GM18907 (cell line): Measurements from ENCODE around the gene SNRPB2.

ENCODE experiments used
- ATAC-seq: cut with Tn5 transposase; IDR thresholded peaks from one replicate; pipeline ENCODE4 v1.9.1; 2021; ENCODE audit warnings: mild to moderate bottlenecking, moderate library complexity; ENCODE audit not compliant: unreplicated experiment

The SNRPB2 gene

GRCh38 chr20:16729565-16730460 lies at the start of gene SNRPB2:
Gene SNRPB2 (plus strand): TSS chr20:16730026. CDS start chr20:16731703, 1,677 bp downstream.
- peak; percentile 99 for ATAC-seq

DNA sequence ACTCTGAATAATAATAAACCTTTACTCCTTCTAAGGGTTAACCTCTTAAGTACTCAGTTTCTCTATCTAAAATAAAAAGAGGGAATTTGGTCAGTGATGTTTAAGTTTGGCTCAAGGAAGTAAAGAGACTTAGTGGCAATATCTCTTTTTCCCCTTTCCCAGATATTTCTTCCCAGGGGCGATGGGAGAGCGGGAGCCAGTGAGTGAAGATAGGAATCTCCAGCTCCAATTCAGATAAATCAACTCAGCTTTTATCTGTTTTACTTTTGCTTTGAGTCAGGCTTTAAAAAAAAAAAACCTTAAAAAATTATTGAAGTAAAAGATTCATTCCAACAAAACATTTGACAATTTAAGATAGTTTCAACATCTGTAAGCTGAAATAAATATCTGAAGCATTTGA lies 45.4 kb upstream of the SNRPB2 start:
- no peak for ATAC-seq

DNA sequence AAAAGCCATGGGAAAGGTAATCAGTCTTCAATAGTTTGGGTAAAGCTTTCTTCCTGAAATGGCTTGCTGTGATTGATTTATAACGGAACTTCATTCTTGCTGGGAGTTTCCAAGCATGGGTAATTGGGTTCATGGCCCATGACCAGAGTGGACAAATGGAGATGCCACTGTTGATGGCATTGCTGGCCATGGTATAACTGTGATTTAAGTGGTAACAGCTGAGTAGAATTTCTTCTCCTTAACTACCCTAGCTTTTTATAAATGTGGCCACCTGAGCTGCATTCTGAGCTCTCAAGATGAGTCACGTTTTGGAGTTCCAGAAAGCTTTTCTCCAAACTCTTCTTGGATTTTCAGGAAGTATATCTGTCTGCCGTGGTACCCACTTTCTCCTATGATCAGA lies 39.9 kb upstream of the SNRPB2 start:
- no peak for ATAC-seq

GRCh38 chr20:16691381-16691780 lies 38.4 kb upstream of the SNRPB2 start:
- no peak for ATAC-seq

DNA sequence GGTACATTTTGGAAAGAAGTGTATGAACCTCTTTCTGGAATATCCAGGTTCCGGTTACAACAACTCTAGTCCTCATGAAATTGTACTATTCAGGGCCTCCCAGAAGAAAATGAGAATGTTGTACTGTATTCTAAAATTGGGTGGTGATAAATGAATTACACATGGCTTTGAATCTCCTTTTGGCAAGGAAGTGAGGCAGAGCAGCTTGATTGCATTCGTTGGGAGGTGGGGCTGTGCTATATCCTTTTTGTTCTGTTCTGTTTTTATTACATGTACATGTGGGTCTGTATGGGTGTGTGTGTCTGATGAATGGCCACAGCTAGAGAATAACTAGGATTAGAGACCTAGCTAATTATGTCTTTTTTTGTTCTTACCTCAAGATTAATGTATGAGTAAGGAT lies 37.8 kb upstream of the SNRPB2 start:
- no peak for ATAC-seq

DNA sequence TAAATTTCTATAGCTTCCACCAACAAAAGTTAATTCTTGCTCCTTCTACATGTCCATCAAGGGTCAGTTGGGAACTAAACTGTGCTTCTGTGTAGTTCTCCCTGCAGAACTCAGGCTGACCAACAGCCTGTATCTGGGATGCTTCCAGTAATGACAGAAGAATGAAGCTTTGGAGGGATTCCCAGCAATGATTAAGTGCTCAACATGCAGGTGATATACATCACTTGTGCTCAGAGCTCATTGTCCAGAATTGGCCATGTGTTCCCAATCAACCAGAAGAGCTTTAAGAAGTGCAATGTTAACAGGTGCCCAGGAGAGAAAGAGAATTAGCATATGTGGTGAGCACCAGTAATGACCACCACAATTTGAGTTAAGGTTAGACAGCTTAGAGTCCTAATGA lies 37.4 kb upstream of the SNRPB2 start:
- ATAC-seq: no peak

GRCh38 chr20:16693278-16693677 lies 36.5 kb upstream of the SNRPB2 start:
- no peak for ATAC-seq

- no peak for ATAC-seq
Measured at GRCh38 chr20:16694161-16694560, 35.7 kb upstream of the SNRPB2 start.

GRCh38 chr20:16695628-16696027 lies 34.2 kb upstream of the SNRPB2 start:
- no peak for ATAC-seq

DNA sequence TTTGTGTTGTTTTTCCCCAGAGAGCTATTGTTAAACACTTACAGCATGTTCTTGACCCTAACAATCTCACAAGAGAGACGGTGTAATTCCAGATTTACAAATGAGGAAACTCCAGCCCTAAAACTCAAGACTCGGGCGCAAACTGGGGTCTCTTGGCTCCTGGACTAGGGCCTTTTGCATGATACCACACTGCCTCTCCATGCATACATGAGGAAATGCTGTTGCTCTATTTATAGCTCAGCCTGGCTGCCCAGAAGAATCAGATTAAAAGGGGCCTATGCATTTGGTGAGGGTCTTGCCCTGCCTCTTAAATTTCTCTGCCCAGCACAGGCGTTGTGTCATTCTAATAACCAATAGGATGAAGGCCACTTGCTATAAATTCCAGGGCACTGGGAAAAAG lies 30.5 kb upstream of the SNRPB2 start:
- no peak for ATAC-seq

DNA sequence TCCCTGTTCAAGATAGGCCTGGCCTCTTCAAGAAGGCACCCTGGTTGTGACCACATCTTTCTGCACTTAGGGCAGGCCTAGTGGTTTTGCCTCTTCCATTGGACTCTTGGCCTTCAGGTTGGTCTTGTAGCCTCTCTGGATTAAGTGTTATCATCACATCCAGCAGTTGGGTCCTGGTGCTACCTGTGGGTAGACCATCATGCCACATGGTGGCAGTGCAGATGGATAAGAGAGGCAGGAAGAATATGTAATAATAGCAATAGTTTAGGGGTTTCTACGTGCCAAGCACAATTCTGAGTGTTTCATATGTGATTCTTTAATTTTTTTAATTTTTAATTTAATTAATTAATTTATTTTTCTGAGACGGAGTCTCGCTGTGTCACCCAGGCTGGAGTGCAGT lies 28.5 kb upstream of the SNRPB2 start:
- ATAC-seq: no peak

GRCh38 chr20:16703570-16703969 lies 26.3 kb upstream of the SNRPB2 start:
- no peak for ATAC-seq

DNA sequence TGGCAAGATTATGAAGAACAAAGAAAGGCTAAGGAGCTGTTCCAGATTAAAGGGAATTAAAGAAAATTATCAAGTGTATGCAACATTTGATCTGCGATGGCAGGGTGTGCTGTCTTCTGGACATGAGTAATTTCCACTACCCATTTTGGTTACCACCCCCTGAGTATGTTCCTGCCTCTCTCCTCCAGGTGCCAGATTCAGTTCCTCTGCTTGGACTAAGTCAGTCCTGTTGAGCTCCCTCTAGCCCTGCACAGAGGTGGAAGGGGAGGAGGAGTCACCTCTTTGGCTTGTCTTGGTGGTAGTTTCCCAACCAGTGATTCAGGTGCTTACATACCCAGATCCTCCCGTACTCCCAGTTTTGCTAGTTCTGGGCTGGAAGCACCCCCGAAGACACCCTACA lies 22.2 kb upstream of the SNRPB2 start:
- no peak for ATAC-seq

- ATAC-seq: peak; percentile 16
Measured at GRCh38 chr20:16708602-16709001, 21.2 kb upstream of the SNRPB2 start.

DNA sequence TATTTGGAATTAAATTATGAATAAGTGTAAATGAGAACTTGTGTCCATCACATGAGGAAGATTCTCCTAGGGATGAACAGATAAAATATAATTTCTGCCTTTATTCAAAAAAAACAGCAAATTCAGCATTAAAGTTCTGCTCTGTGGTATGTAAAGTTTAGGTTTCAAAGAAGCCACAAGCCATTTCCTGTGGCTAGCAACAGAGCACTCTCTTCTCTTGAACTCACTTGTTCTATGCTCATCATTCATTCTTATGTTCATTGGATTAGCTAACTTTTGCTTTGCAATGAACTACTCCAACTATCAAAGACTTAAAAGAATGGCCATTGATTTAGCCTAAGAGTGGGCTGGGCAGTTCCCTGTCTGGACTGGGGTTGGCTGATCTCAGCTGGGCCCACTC lies 20.8 kb upstream of the SNRPB2 start:
- peak; percentile 91 for ATAC-seq

- ATAC-seq: peak; percentile 58
Measured at GRCh38 chr20:16710781-16711180, 19.0 kb upstream of the SNRPB2 start.

- ATAC-seq: no peak
Measured at GRCh38 chr20:16711661-16712258, 18.1 kb upstream of the SNRPB2 start.

- ATAC-seq: no peak
Measured at GRCh38 chr20:16712511-16712947, 17.3 kb upstream of the SNRPB2 start.

- no peak for ATAC-seq
Measured at GRCh38 chr20:16713066-16713465, 16.8 kb upstream of the SNRPB2 start.

- ATAC-seq: no peak
Measured at GRCh38 chr20:16714242-16714641, 15.6 kb upstream of the SNRPB2 start.

DNA sequence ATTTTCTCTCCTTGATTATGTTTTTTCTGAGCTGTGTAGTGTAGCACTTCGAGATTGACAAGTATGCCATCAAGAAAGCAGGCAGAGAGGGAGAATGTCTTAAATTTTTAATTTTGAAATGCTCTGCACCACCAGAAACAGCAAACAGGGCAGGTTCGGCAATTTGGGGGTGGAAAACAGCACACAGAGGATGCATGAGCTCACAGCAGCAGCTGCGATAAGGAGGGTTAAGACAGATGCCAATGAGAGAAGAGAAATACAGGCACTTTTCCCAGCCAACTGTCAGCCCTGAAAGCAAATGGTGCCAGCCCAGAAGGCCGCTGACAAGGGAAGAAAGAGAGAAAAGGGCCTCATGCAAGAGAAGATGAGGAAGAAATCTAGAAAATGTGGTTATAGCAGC lies 15.1 kb upstream of the SNRPB2 start:
- no peak for ATAC-seq

DNA sequence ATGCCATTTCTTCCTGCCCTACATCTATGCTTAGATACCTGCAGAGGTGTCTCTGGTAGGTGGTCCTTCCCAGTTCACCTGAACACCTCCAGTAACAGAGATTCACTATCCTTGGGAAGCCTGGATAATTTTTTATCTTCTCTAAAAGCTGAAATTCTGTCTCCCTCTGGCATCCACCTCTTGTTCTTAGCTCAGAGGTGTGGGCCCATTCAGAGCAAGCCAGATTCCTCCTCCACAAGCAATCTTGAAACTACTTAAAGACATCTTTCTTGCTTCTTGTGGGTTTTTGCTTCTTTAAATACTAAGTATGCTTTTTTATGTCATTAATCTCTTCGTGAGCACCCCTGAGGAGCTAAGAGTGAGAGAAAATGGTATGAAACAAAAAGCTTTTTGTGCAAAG lies 10.4 kb upstream of the SNRPB2 start:
- no peak for ATAC-seq
